Gastroesophageal sphincter (tissue), 4 donors: ENCODE results near the gene CXCL3. TPM values are rescaled to one million over a fixed set of nuclear protein-coding genes. Genes with fewer than 3 reads are reported as not detected.

Experiments used
- ATAC-seq: fragments of 150-250 bp; one replicate; pipeline ENCODE4 v1.9.1; 2016; ENCODE audit warnings: mild to moderate bottlenecking, moderate library complexity
- H3K27ac ChIP-seq, 4 donors: fragments of 200-600 bp; sonication (generic) in 3 of 4; 1 replicate in 3 of 4; 2 replicates in 1 of 4; pipeline ENCODE4 v1.5.1; 2016 to 2019
- H3K27me3 ChIP-seq: fragments of 200-600 bp; sonication (generic); one replicate; pipeline ENCODE4 v1.5.1; 2019
- H3K36me3 ChIP-seq, 2 donors: fragments of 200-600 bp; sonication (generic); one replicate each; pipeline ENCODE4 v1.5.1; 2019; ENCODE audit warnings: control low read depth in 1 of 2
- H3K4me1 ChIP-seq, 3 donors: fragments of 200-600 bp; sonication (generic); 1 replicate in 2 of 3; 2 replicates in 1 of 3; pipeline ENCODE4 v1.5.1; 2016 to 2019; ENCODE audit warnings: control low read depth in 2 of 3
- H3K4me3 ChIP-seq, 2 donors: fragments of 200-600 bp; sonication (generic); one replicate each; pipeline ENCODE4 v1.5.1; 2019; ENCODE audit warnings: mild to moderate bottlenecking in 1 of 2, moderate library complexity in 1 of 2
- H3K9me3 ChIP-seq, 3 donors: fragments of 200-600 bp; sonication (generic); one replicate each; pipeline ENCODE4 v1.5.1; 2017 to 2019; ENCODE audit warnings: control low read depth in 2 of 3
- EP300 ChIP-seq: sonication (generic); formaldehyde crosslinking; IDR thresholded peaks from one replicate; pipeline ENCODE4 v1.6.1; 2017; ENCODE audit warnings: antibody characterized with exemption, mild to moderate bottlenecking
- POLR2A ChIP-seq, 2 donors: fragments of 450-650 bp; IDR thresholded peaks; one replicate each; pipeline ENCODE4 v1.6.1; 2017; ENCODE audit warnings: antibody characterized with exemption in 2 of 2, mild to moderate bottlenecking in 2 of 2, moderate library complexity in 1 of 2
- POLR2AphosphoS5 ChIP-seq: sonication (generic); formaldehyde crosslinking; IDR thresholded peaks from one replicate; pipeline ENCODE4 v1.6.1; 2017; ENCODE audit warnings: antibody characterized with exemption
- WGBS, 2 donors: methylation state at CpG; one replicate each; pipeline ENCODE4 v1.1.5; 2018; ENCODE audit warnings: low coverage in 1 of 2; 5-methylcytosine and 5-hydroxymethylcytosine counted together
- total RNA-seq, 4 donors: library from RNA; depleted of rRNA; stranded (reverse); fragments of >200 nt; gene quantifications; one replicate each; pipeline ENCODE4 v1.1.0, GENCODE V29; 2016
- TF ChIP-seq, protein P1 (sequence below), 4 experiments: fragments of 200-600 bp in 2 of 4; fragments of 450-650 bp in 2 of 4; sonication (generic) in 1 of 4; IDR thresholded peaks; one replicate each; pipeline ENCODE4 v1.5.1; 2017 to 2019; ENCODE audit warnings: antibody characterized with exemption in 4 of 4, mild to moderate bottlenecking in 2 of 4, moderate library complexity in 2 of 4

CXCL3 gene
- total RNA-seq, 4 donors from 2014 or later: 1.9 TPM; not detected in 3

GRCh38 chr4:73998040-73999011 is 40.2 kb downstream of the CXCL3 start, which contains the start of gene CXCL5:
Gene CXCL5 (minus strand): TSS chr4:73998677. CDS start chr4:73998581, 96 bp downstream.
- no peak for ATAC-seq
- H3K27me3 ChIP-seq: peaks cover 10% of the 10 kb centered on the region
- 23 to 44% methylated on average over 3 to 20 of the region's 46 CpGs for WGBS, 2 donors
- H3K4me1 ChIP-seq: peaks cover 0 to 6% (median 0%) of the 10 kb centered on the region in 3 donors
- H3K4me3 ChIP-seq: peak within 1 kb of the TSS in 1 of 2 donors; percentile 31
- TF ChIP-seq EP300 (no peak), POLR2A (IDR thresholded peaks at IDR 0.05) (no peak), POLR2AphosphoS5 (no peak)
- TF ChIP-seq, protein P1, sequence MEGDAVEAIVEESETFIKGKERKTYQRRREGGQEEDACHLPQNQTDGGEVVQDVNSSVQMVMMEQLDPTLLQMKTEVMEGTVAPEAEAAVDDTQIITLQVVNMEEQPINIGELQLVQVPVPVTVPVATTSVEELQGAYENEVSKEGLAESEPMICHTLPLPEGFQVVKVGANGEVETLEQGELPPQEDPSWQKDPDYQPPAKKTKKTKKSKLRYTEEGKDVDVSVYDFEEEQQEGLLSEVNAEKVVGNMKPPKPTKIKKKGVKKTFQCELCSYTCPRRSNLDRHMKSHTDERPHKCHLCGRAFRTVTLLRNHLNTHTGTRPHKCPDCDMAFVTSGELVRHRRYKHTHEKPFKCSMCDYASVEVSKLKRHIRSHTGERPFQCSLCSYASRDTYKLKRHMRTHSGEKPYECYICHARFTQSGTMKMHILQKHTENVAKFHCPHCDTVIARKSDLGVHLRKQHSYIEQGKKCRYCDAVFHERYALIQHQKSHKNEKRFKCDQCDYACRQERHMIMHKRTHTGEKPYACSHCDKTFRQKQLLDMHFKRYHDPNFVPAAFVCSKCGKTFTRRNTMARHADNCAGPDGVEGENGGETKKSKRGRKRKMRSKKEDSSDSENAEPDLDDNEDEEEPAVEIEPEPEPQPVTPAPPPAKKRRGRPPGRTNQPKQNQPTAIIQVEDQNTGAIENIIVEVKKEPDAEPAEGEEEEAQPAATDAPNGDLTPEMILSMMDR (IDR thresholded peaks at IDR 0.05): no peak
- H3K36me3 ChIP-seq: no peaks in the 10 kb centered on the region
- H3K27ac ChIP-seq: no peak within 1 kb of the TSS
- H3K9me3 ChIP-seq: no peaks in the 10 kb centered on the region

DNA sequence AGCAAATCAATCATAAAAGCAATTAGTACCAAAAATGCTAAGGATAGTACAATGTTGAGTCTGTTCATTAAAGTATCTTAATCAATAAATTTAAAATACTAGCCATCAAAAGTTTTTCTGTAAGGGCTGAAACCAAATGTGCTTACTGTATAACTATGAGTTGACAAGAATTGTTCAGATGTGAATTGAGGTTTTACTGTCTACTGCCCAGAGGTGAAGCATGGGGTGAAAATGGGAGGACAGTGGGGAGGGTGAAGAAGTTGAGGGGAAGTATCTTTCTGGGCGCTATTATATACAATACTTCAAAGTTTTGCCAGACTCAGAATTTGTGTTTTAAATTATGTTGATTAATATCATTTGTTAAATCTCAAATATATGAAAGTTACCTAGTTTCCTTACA is 46.4 kb downstream of the CXCL3 start:
- H3K27me3 ChIP-seq: no peaks in the 10 kb centered on the region
- ATAC-seq: no peak
- 0 to 50% methylated on average over 1 of the region's 1 CpG for WGBS, 2 donors

DNA sequence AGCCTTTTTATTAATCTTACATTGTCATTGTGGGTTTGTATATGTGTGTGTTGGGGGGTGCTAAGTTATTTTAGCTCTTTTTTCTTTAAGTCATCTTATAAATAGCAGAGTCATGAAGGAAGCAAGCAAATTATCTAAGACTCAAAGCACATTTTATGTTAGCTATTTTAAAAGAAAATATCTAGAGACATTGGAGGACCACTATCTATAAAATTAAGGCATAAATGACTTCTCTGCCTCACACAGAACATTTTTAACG is 46.8 kb downstream of the CXCL3 start:
- no peaks in the 10 kb centered on the region for H3K9me3 ChIP-seq
- no peak overlapping the region for H3K27ac ChIP-seq
- TF ChIP-seq POLR2AphosphoS5 (no peak), POLR2A (IDR thresholded peaks at IDR 0.05) (no peak), EP300 (no peak)
- TF ChIP-seq, protein P1 (IDR thresholded peaks at IDR 0.05): no peak
- ATAC-seq: no peak
- WGBS, 2 donors: 67 to 76% methylated on average over 1 of the region's 1 CpG
- H3K4me3 ChIP-seq: no peak overlapping the region
- H3K27me3 ChIP-seq: no peaks in the 10 kb centered on the region
- H3K36me3 ChIP-seq: no peaks in the 10 kb centered on the region
- no peaks in the 10 kb centered on the region for H3K4me1 ChIP-seq

More for the DNA sequence above, 46.4 kb downstream of the CXCL3 start:
- no peak overlapping the region for H3K4me3 ChIP-seq
- TF ChIP-seq POLR2AphosphoS5 (no peak), POLR2A (IDR thresholded peaks at IDR 0.05) (no peak), EP300 (no peak)
- TF ChIP-seq, protein P1 (IDR thresholded peaks at IDR 0.05): no peak
- H3K36me3 ChIP-seq: no peaks in the 10 kb centered on the region
- H3K9me3 ChIP-seq: no peaks in the 10 kb centered on the region
- H3K27ac ChIP-seq: no peak overlapping the region
- H3K4me1 ChIP-seq: no peaks in the 10 kb centered on the region

GRCh38 chr4:73990988-73991741 is 47.3 kb downstream of the CXCL3 start:
- ATAC-seq: no peak
- TF ChIP-seq POLR2A (IDR thresholded peaks at IDR 0.05): no peak
- TF ChIP-seq, protein P1 (IDR thresholded peaks at IDR 0.05): no peak
- no peak for TF ChIP-seq POLR2AphosphoS5
- TF ChIP-seq EP300: no peak
- Histone ChIP-seq H3K27ac (no peak overlapping the region), H3K4me3 (no peak overlapping the region), H3K27me3 (no peaks in the 10 kb centered on the region), H3K4me1 (no peaks in the 10 kb centered on the region), H3K9me3 (no peaks in the 10 kb centered on the region), H3K36me3 (no peaks in the 10 kb centered on the region)
- 85 to 88% methylated on average over 5 to 9 of the region's 9 CpGs for WGBS, 2 donors
